ENCODE results near the gene SMAD2.

The SMAD2 gene

DNA sequence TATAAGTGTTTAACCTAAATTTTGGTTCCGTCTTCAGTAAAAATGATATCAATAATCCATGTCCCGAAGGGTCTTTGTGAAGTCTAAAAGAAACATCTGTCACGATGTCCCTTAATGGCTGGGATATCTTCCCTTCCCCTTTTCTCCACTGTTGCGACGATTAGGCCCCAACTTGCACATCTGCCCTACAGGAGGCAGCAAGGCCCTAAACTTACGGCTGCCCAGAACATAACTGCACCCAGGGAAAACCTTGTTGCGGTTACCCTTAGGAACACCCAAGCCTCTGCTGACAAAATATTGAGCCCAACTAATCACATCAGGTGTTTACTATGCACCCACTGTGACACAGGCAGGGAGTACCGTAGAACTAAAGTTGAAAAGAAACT lies 1.3 kb upstream of the SMAD2 start:
- peak; percentile 74 for DNase-seq

DNA sequence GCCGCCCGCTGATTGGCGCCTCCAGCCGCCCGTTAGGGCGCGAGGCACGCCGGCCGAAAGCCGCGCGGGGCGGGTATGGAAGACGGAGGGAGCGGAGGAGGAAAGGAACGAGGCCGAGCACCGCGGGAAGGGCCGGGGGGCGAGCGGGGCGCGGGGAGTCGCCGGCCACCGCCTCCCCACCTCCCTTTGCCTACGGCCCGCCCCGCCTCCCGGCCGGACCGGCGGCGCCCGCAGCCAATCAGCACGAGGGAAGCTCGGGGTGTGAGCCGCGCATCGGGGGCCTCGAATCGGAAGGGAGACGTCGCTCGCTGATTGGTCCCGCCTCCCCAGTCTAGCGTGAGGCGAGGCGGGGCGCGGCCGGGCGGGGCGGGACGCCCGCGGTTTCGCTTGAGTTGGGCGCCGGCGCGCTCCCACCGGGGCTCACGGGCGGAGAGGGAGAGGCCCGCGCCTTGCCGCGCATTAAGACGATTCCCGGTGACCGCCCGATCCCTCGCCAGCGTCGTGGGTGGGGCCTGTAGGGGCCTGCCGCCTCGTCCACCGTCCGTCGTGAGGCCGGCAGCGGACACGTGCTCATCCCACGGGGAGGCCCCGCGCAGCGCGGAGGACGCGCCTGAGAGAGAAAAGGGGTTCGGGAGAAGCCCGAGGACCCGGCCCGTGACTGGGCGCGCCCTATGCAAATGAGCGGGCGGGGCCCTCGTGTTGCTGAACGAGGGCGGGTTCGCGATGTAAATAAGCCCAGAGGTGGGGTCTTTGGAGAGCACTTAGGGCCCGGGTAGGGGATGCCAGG lies 665 bp upstream of the SMAD2 start:
- DNase-seq = peak; percentile 98

DNA sequence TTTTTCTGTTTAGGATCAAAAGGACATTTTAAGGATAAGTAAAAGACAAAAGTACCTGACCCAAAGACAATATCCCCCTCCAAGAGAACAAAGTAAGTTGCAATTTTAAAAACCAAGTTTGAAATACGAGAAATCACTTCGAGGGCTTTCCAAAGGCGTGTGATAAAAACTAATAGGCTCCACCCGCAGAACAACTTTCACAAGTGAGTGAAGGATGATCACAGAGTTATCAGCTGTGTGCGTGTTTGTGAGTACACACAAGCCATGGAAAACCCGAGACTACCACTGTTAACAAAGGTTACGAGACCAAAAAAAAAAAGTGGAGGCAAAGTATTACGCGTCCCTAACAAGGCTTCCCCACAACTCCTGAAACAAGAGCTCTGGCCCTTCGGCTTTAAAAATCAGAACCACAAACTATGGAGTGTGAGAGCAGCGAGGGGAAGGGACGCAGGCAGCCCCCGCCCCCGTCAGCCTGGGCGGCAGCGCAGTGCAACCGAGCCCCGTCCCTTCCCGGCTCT lies 719 bp downstream of the SMAD2 start:
- DNase-seq = no peak

DNA sequence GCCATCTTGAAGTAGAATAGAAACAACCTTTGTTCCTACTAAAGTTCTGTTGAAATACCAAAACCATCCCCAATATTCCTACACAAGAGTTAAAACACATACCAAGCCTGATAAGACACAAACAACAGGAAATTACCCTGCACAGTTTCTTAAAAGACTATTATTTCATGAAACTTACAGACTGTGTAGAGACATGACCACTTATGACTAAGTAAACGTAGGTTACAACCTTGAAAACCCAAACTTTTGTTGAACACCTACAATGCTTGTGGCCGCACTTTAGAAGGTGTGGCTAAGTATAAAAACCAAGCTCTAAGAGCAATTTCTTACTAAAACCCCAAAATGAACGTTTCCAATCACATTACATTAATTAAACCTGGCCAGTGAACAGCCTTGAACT lies 2.0 kb downstream of the SMAD2 start:
- no peak for DNase-seq

DNA sequence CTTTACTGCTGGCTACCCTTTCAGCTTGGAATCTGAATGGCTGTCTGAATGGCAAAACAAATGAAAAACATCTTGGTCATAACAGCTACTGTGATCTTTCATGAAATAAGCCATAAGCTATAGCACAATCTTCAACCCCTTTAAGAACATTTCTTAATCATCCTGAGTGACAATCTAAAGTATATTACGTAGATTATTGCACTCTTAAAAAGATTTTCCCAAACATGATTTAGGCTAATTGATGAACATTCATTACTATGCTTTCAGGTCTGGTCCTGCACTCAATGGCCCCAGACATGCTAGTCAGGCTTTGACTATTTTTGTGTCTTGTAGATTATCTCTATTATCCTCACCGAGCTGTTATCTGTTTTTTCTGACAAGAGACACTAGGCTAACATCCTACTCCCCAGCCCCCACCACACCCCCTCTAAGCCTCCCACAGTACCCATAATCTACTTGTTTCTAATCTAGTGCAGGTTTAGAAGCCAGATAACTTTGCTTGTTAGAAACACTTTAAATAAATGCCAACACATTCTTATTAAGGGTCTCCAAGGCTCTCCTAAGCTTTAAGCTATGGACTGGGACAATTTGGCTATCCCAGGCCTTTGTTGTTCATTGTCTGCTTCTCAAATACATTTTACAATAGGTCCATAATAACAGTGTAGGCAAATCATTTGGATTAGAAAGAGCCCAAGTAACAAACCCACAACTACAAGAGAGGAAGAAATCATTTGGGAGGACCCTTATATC lies 4.2 kb downstream of the SMAD2 start:
- no peak for DNase-seq

DNA sequence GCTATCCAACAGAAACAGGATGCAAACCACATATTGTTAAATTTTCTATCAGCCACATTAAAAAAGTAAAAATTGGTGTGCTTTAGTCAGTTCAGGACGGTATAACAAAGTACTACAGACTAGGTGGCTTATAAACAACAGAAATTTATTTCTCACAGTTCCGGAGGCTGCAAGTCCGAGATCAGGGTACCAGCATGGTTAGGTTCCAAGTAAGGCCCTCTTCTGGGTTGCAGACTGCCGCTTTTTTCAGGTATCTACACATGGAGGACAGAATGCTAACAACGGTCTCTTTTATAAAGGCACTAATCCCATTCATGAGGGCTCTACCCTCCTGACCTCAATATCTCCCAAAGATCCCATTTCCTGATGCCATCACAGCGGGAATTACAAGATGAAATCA lies 10.5 kb downstream of the SMAD2 start:
- DNase-seq = no peak

DNA sequence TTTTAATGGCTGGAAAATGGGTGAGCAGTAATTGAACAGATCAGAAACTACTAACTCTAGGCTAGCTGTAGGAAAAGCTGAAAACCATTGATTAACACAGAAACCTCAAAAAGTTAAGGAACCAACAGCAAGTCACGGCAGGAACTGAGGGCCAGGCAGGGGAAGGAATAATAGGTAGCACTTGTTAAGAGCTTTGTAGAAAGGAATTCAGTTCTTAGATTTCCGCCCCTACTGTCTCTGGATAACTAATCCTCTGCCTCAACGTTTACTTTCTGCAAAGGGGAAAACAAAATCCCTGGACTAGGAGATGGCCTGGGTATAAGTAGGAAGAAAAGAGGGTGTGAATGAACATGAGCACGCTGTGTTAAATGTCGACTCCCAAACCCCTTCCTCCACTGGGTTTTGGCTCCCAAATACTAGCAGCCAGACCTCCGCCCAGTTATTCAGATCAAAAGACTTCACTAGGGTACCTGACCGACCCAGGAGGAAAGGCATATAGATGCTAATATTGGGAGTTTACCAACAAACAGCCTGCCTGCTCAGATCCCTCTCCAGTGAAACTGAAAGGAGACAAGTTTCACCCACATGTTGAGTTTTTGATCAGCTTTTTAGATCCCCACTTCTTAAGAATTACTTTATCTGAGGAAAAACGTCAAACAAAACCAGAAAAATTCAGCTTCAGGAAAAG lies 12.4 kb downstream of the SMAD2 start:
- no peak for DNase-seq

DNA sequence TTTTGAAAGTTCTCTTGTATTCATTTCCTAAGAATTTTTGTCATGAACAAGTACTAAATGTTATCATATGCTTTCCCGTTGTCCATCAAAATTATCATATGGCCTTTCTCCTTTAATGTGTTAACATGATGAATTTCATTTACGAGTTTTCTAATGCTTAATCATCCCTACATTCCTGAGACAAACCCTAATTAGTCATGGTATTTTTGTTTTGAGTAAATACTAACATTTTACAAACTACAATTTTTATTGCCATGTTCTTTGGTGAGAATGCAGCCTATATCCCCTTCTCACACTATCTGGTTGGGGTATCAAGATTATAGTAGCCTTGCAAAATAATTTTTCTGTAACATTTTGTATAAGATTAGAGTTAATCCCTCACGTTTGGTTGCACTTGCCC lies 14.5 kb downstream of the SMAD2 start:
- DNase-seq = no peak

DNA sequence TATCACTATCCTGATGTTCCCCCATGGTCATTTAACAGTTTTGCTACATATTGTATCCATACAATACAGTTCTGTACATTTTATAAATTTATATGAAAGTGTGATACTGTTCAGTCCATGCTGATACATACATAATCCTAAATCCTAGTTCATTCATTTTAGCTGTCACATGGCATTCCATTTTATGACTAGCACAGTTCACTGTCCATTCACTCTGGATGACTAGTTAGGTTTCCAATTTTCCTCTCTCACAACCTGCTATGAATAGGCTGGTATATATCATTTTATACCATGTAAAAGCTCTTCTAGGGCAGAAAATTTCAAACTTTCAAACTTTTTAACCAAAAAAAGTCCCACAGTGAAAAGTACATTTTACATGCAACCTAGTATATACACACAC lies 15.2 kb downstream of the SMAD2 start:
- DNase-seq = no peak

DNA sequence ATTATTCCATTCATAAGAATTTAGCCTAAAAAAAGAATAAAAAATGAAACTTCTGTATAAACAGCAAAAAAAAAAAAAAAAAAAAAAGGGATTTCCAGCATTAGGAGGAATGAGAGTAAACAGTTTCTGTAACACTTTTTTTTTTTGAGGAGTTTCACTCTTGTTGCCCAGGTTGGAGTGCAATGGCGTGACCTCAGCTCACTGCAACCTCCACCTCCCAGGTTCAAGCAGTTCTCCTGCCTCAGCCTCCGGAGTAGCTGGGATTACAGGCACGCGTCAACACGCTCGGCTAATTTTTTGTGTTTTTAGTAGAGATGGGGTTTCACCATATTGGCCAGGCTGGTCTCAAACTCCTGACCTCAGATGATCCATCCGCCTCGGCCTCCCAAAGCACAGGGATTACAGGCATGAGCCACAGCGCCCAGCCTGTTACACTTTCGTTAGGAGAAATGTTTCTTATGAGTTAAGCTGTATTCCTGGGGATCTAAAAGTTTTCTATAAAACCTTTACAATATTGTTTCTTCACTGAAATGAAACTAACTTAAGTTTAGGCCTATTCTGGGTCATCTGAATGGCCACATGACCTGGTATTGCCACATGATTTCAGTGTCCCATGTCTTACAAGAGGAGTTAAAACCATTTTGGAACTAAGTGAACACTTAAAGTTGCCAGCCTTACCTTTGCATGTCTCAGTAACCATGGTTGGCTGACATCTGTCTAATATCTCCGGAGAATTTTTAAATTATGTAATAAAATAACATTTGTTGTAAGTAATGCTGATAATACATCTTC lies 17.5 kb downstream of the SMAD2 start:
- DNase-seq = no peak

DNA sequence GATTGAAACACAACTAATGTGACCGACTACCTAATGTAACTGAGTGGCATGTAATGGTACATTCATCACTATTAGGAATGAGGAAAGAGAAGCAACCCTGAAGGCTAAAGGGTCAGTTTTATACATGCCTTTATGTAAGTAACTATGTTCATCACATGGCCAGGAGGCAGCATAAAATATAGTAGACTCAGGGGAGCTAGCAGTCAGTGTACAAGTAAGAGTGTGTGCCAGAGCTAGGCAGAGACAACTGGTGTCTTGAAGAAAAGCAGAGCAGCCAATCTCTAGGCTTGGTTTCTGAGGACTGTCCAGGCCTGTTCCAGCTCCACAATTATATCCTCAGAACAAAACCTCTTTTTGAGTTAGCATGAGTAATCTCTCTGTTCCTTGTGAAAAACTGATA lies 18.1 kb downstream of the SMAD2 start:
- no peak for DNase-seq

DNA sequence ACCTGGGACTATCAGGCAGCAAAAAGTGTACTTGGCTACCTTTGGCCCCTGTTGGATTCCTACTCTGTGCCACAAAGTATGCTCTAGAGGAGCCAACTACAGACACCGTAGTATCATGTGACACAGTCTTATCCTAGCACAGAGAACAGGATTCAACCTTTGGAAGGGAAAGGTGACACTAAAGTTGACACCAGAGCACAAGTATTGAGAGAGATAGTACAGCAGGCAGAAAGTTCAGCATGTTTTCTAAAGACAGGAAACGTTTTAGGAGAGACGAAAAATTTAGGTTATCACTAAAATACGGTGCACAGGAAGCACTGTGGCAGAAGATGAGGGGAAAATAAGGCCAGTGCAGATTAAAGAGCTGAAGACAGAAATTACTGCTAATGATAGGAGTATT lies 18.6 kb downstream of the SMAD2 start:
- DNase-seq = no peak

DNA sequence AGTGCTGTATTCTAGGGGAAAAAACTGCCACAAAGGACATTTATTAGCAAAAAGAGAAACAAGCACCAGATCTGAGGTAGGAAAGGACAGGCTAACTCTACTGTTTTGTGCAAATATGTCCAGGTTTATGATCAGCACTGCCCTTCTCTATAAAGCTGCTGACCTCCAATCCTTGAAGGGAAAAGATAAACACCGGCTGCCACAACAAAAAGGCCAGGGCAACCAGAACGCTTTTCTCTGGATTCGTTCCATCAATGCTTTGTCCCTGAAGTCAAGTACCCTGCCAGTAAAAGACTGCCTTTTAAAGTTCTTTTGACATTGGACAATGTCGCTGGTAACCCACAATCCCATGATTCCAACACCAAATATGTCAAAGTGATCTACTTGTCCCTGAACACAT lies 21.0 kb downstream of the SMAD2 start:
- no peak for DNase-seq

DNA sequence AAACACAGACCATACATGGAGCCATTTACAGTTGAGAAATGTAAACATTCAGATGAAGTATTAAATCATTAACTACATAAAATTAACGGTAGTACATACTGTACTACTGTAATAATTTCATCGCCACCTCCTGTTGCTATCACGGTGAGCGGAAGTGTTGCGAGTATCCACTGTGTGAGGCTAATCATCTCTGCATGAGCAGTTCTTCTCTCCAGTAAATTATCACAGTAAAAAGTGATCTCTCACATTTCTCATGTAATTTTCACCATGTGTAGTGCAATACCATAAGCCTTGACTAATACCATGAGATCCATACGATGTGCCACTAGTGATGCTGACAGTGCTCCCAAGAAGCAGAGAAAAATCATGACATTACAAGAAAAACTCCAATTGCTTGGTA lies 21.9 kb downstream of the SMAD2 start:
- no peak for DNase-seq

DNA sequence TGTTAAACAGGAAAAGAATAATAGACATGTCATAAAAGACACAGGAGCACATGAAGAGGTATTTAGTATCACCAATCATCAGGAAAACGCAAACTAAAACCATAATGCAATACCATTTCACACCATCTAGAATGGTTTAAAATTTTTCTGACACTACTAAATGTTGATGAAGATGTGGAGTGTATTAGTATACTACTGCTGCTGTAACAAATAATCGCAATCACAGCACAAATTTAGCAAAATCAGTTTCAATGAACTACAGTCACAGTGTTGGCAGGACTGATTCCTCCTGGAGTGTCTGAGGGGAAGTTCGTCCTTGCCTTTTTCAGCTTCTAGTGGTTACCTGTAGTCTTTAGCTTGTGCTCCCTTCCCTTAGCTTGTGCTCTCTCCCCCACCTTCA lies 24.1 kb downstream of the SMAD2 start:
- DNase-seq = no peak

DNA sequence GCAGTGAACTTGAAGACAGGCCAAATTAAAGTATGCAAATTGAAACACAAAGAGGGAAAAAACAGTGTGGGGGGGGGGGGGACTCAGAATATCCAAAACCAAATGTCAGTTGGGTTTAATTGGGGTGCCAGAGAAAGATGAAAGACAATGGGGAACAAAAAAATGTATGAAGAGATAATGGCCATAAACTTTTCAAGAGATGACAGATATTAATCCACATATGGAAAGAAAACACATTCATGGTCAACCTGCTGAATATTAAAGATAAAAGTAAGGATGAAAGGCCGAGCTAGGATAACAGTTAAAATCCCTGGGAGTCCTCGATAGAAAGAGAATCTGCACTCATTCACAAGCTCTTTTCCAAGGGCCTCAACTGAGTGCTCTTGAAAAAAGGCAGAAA lies 26.6 kb downstream of the SMAD2 start:
- DNase-seq = no peak

DNA sequence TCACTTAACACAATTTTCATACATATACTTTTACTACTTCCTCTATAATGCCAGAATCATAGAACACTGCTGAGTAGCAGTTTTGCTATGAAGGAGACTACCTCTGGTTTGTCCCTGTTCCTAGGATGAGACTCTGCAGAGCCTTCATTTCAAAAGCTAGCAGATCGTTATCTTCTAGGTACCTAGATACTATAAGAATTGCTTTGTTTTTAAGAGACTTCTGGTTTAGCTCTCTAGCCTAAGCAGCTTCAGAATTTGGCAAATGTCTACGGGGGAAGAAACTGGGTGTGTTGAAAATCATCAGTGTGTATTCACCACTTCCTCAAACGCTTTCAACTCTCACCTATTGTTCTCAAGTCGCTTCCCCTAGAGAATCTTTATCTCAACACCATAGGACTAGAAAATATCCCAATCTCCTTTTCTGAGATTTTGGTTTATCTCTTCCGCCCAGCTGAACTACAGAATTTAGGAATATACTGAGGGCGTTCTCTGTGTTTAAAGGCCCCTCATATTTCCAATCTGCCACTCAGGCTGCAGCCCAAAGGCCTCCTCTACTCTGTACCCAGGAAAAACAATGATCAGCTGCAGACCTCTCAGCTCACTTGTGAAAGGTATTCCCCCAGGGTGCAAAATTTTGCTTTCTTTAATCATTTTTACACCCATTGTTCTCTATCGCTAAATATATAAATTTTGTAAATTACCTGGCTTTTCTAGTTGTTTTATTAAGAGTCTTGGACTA lies 28.7 kb downstream of the SMAD2 start:
- DNase-seq = no peak

DNA sequence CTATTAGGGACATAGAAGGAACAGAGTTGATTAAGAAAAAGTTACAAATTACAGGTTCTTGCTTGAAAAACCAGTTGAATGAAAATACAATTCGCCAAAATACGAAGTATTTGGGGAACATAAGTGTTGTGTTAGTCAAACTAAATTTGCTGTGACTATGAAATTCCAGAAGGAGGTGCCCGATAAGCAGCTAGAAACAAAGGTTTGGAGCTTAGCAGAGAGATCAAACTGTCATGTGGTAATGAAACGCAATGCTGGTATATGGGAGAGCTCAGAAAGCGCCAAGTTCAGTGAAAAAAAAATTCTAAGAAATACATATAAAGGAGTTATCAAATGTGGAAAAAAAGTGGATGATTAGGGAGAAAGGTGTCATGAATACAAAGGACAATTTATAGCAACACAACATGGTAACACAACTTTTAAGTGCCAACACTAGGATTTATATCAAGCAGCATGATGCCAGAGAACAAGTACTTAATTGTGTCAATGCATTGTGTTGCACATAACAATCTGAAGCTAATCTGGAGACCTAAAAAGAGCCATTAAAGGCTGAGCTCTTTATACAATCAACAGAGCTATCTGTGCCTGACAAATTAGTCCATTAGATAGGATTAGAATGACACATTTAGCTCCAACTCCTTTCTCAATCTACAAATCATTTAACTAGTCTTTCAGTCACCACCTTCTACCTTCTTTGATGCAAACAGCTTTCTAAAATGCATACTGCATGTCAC lies 31.2 kb downstream of the SMAD2 start:
- DNase-seq = no peak

DNA sequence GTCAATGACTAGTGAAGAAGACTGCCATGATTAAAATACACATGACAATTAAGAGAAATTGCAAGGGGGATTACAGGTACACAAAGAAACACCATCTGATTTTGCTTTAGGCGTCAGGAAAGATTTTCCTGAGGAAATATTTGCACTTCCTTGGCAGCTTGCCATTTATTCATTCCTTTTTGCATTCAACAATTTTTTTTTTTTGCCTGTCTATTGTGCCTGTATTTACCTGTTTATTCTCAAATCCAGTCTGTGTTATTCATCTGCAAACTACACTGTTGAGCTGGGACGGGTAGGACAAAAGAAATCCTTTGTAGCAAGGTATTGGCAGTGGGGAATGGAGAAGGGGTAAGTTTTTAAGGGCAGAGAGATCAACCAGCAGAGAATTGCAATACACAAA lies 31.8 kb downstream of the SMAD2 start:
- DNase-seq = no peak

DNA sequence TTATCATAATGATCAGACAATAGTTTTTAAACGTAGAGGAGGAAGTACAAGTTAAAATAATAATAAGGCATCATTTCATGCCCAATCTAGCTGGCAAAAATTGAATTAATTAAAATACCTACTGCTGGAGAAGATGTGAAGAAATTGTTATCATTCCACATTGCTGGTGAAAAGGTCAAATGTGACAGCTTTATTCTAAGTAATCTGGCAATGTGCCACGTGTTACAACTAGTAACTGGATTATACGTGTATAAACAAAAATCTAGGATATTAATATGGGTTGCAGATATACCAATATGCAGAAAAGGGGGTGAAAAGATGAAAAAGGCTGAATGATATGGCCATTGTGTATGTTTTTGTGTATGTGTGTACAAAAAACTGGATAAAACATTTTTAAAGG lies 32.4 kb downstream of the SMAD2 start:
- DNase-seq = no peak

DNA sequence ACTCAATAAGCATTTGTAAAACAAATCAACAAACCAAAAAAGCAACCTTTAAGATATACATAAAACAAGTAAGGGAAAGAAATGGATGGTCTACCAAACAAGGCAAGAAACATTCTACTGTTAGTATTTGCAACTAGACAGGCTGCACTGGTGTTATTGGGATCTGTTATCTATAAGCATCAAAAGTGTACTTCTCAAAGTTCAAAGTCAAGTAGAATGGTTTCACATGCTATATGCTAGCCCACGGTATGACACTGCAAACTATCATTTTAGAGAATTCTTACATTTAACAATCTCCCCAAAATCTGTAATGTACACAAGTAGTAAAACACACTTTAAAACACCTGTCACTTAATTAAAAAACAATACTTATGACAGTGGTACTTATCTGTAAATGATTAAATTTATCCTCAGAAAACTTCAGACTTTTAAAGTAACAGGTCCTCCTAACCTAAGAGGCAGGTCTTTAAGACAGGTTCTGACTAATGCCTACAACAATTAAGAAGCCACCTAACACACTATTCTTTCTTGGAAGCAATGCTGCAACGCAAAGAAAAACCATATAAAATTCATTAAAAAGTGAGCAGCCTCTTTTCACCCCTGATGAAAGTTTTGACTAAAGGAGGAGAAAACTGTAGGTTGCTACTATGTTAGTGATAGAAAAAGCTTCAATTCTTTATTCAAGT lies 34.8 kb downstream of the SMAD2 start:
- DNase-seq = no peak

All from RPMI8226 (cell line).